HG03432 (cell line): ENCODE data around the gene OSBPL9.
"Not testable (repeated sequence)": the region's sequence is repeated elsewhere in the genome, so short reads cannot be mapped to it uniquely, and the experiment has no call there.

Experiments
- ATAC-seq: cut with Tn5 transposase; IDR thresholded peaks from one replicate; pipeline ENCODE4 v1.9.1; 2021; ENCODE audit warnings: mild to moderate bottlenecking, moderate library complexity; ENCODE audit not compliant: unreplicated experiment

The OSBPL9 gene

DNA sequence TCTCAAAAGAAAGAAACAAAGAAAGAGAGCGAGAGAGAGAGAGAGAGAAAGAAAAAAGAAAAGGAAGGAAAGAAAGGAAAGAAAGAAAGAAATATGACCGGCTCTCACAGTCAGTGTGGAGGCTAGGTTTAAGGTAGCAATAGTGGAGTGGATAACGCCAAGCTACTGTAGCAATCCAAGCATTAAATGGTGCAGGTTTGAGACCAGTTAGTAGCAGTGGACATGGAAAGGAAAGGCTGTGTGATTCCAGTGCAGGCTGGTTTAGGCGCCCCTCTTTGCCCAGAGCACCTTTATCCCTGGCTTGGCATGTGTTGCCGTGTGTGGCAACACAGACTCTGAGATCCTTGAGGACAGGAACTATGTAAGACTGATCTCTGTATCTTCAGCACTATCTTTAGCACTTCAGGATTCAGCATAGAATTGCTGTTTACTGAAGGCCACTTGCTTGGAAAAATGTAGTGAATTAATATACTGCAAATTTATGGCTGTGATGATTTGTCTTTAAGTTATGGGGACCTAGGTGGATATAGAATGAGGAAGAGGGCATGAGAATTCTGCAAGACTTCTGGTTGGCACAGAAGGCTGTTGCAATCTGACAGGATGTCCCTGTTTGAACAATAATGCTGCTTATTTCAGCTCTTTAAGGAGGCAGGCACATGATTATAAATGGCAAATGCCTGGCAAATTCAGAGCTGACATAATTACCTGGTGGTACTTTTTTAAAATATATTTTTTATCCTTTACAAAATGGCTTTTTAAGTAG, 10.8 kb upstream of the OSBPL9 start:
- no peak for ATAC-seq

DNA sequence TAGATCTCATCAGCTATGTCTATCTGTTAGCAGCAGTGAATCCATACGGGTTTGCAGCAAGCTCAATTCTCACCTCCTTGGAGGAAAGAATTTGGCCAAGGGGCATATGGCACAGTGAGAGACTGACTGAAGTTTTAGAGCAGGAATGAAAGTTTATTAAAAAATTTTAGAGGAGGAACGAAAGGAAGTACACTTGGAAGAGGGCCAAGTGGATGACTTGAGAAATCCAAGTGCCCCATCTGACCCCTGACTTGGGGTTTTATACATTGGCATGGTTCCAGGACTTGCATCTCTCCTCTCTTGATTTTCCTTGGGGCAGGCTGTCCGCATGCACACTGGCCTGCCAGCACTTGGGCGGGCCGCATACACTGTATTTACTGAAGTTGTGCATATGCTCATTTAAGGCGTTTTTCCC, 9.2 kb upstream of the OSBPL9 start:
- no peak for ATAC-seq

DNA sequence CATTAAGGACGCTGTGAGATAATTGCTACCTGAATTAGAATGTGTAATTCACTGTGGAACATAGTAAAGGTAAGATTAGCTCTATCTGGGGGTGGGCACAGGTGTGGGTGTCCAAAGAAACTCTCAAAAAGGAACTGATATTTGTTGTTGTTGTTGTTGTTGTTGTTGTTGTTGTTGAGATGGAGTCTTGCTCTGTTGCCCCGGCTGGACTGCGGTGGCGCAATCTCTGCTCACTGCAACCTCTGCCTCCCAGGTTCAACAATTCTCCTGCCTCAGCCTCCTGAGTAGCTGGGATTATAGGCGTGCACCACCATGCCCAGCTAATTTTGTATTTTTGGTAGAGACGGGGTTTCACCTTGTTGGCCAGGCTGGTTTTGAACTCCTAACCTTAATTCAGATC, 6.8 kb upstream of the OSBPL9 start:
- not testable (repeated sequence) for ATAC-seq

DNA sequence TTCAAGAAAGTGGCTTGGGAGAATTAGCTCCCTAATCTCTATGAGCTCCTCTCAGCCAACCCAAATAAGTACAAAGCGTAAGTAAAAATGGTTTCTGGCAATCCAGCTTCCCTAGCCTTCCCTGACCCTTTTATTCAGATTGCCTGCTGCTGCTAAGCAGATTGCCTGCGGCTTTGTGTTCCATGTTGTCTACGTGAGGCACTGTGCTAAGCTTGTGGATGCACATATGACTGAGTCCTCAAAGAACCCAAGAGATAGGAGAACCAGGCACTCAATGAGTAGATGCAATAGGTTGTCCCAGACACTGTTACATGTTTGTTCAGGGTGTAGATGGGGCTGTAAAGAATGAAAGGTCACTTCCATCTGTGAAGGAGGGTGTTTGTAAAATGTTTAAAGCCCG, 6.3 kb upstream of the OSBPL9 start:
- ATAC-seq = no peak

DNA sequence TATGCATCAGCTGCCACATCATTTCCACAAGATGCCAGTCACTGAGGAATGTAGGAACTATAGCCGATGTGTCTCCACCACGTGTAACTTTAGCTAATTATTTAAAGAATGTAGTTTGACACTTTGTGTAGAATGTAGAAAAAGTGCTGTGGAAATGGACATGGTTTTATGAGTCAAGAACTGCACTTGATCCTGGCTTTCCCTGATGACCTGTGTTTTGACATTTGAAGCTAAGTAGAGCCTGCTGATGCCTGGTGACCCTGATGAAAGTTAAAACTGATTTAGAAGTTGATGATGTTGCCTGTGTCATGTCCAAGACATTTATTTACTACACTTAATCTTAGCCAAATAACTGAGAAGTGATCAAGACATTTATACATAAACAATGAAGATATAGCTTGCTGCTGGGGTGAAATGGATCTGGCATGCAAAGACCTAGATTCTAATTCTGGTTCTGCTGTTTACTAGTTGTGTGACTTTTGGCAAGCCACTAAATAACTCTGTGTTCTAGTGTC, 4.4 kb upstream of the OSBPL9 start:
- ATAC-seq = no peak

DNA sequence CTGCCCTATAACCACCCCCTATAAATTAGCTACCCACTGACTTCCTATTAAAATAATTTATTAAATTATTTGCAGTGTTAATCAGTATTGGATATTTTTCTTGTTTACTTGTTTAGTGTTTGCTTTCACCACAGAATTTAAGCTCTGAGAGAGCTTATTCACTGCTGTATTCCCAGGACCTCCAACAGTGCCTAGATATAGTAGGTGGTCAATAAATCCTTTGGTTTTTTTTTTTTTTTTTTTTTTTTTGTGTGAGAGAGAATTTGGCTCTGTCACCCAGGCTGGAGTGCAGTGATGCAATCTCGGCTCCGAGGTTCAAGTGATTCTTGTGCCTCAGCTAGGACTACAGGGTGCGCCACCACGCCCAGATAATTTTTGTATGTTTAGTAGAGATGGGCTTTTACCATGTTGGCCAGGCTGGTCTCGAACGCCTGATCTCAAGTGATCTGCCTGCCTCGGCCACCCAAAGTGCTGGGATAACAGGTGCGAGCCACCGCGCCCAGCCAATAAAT, 1.1 kb upstream of the OSBPL9 start:
- no peak for ATAC-seq

DNA sequence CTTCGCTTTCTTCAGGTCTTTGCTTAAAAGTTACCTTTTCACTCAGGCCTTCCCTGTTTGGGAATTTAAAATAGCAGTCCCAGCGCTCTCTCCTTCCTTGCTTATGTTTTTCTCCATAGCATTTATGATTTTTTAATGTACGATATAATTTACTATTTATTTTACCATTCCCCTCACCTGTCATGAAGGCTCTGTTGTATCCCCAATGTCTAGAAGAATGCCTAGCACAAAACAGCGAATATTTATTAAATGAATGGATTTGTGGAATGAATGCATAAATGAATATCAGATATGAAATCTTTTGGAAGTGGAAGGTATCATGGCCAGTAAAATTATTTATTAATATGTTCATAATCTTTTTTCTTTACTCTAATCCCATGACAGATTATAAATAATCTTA, 402 bp upstream of the OSBPL9 start:
- ATAC-seq = no peak

DNA sequence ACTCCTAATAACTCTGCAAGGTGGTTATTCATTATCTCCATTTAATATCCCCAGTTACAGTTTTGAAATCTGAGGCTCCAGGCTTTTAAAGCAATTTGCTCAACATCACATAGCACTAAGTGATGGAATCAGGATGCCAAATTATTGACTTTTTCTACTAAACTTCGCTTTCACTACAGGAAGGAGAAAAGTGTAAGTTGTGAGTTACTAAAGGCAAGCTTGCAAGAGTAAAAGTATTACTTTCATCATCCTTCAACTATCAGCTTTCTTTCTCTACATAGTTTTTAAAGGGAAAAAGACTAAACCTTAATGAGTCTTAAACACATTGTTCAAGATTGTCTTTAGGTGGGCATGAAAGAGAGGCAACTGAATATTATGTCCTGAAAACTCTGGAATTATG, 1.8 kb downstream of the OSBPL9 start:
- ATAC-seq = no peak

DNA sequence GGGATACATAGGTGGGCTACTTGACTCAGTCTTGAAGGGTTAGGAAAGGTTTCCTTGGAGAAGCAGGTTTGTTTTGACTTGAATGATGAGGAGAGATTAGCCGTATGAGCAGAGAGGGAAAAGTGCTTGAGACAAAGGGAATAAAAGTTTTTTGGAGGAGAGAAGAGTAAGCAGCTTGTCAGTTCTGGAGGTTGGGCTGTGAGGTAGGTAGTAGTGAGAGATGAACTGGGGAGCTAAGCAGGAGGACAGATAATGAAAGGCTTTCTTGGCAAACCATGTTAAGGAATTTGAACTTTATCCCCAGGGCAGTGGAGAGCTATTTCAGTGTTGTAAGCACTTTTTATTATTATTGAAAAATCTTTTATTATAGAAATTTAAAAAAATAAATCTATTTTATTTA, 3.6 kb downstream of the OSBPL9 start:
- ATAC-seq = no peak

DNA sequence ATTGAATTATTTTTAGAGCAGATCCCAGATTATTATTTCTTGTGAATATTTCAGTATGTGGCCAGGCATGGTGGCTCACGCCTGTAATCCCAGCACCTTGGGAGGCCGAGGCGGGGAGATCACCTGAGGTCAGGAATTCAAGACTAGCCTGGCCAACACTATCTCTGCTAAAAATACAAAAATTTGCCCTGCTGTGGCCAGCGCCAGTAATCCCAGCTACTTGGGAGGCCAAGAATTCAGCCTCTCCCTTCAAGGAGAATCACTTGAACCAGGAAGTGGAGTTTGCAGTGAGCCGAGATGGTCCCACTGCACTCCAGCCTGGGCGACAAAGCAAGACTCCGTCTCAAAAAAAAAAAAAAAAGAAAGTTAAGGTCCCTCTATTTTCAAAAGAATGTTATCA, 4.3 kb downstream of the OSBPL9 start:
- ATAC-seq = no peak

DNA sequence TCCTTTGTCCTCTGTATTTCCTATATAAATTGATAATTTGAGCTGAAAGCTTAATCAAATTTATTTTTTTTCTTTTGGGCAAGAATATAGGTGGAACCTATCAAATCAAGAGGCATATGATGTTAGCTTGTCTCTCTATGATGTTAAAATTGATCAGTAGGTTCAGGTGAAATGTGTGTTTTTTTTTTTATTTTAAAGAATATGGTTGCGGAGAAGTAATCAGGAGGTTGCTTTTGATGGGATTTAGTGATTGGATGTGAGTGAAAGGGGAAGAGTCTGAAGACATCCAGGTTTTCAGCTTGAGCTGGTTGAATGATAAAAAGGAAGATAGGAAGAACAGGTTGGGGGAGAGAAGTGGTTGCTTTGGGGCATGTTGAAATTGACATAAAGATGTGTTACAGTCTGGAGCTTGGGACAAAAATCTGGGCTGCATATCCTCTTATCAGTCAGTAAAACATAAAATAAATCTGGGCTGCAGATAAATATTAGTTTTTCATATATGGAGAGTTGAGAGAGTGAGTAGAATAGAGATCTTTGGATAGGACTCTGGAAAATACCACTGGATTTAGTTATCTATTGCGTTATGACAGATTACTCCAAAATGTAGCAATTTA, 5.1 kb downstream of the OSBPL9 start:
- no peak for ATAC-seq

DNA sequence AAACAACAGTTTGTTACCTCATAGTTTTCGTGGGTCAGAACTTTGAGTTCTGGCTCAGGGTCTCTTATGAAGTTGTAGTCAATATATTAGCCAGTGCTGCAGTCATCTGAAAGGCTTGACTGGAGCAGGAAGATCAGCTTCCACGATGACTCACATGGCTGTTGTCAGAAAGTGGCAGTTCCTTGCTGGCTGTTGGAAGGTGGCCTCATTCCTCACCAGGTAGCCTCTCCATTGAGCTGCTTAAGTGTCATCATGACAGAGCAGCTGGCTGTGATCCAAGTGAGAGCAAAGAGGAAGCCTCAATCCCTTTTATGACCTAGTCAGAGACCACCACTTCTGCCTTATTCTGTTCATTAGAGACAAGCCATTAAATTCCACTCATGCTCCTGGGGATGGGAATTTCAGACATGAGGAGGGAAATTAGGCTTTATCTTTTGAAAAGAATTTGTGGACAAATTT, 5.6 kb downstream of the OSBPL9 start:
- no peak for ATAC-seq

DNA sequence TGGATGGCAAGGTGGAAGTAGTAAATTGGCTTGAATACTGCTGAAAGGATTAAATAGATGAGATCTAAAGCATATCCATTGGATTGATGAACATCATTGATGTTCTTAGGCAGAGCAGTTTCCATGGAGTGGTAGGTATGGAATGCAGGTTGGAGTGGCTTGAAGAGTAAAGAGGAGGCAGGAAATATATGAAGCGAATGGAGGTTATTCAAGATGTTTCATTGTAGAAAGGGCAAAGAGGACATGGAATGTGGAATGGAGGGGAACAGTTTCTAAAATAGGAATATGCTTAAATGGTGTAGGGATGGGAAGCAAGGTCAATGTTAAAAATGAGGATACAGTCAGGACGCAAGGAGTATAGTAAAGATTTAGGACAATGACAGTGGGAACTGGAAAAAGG, 6.1 kb downstream of the OSBPL9 start:
- ATAC-seq = no peak

DNA sequence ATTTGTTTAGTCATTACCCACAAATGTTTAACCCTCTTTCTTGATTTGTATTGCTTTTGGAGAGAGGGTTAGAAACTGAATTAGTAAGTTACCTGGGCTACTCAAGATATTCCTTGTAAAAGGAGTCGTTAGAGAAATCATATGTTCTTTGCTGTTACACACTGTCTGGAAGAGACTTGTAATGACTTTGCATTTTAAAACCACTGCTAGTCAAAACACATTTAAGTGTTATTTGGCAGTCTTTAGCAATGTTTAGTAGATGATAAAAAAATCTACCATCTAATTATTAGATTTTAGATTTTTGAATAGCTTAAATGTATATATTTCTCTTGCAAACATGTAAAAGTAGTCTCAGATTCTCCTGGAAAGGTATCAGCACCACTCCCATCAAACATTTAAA, 6.6 kb downstream of the OSBPL9 start:
- ATAC-seq = no peak

DNA sequence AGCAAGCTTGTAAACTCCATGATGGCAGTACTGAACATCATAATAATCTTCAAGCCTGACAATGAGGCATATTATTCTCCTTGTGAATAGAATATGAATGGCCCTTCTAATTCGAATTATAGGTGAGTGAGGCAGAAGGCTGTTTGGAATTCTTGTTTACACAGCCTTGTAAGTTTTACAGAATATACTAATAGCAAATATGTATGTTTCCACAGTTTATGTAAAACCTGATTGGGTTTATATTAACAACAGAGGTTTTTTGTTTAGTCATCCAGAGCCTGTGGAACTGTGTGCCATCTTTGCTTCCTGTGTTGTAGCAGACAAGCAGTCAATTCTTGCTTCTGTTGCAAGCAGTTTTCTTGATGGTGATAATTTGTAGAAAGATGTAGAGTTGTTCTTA, 8.0 kb downstream of the OSBPL9 start:
- ATAC-seq = no peak

DNA sequence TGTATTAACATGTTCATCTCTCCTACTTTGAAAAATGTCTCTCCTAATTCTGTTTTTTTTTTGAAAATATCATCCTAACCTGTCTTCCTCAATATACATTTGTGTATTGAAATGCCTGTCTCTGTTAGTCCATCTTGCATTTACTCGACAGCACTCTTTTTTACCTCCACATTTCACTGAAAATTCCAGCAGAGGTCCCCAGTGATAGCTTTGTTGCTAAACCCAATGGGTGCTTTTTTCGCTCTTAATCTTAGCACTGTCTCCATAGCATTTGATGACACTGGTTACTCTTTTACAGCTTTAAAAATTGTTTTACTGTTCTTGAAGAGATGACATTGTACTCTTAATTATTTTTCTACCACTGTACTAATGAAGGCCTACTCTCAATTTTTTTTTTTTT, 10.8 kb downstream of the OSBPL9 start:
- ATAC-seq = no peak

DNA sequence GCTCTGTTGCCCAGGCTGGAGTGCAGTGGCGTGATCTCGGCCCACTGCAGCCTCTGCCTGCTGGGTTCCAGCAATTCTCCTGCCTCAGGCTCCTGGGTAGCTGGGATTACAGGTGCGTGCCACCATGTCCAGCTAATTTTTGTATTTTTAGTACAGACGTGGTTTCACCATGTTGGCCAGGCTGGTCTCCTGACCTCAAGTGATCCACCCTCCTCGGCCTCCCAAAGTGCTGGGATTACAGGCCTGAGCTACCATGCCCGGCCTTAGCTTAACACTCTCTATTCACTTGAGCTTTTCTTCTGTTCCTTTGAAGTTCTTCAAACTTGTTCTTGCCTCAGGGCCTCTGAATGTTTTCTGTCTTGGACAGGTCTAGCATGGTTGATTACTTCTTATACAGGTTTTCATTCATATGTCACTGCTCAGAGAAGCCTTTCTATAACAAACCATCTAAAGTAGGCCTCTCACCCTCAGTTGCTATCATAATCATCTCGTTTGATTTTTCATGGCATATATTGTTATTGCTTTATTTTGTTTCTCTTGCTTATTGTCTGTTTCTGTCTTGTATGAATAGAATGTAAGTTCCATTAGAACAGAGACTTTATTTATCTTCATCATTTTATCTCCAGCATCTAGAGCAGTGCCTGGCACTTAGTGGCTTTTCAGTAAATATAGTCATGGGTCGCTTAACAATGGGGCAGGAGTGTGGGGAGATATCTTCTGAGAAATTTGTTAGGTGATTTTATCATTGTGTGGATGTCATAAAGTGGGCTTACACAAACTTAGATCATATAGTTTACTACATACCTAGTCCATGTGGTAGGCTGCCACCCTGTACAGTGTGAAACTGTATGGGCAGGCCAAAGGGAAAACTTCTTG, 12.1 kb downstream of the OSBPL9 start:
- ATAC-seq = no peak

DNA sequence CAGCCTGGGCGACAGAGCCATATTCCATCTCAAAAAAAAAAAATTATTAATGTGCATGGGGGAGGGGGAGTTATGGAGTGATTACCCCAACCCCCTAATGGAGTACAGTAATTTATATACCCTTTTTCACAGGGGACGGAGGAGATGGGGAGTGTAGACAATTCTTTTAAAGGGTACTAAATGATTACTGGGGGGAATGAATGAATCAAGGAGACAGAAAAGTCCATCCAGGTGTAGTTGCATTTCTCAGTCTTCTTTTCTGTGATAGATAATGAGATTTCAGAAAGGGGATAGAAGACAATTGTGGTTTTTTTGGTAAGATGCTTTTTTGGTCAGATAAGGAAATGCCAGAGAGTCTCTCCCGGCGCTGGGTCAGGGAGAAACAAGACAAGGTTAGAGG, 13.0 kb downstream of the OSBPL9 start:
- ATAC-seq = no peak

DNA sequence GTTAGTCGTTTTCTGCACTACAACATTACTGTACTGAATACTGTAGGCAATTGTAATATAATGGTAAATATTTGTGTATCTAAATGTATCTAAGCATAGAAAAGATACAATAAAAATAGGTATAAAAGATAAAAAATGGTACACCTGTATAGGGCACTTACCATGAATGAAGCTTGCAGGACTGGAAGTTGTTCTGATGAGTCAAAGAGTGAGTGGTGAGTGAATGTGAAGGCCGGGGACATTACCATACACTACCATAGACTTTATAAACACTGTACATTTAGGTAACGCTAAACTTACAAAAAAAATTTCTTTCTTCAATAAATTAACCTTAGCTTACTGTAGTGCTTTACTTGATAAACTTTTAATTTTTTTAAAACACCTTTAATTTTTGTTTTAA, 13.5 kb downstream of the OSBPL9 start:
- no peak for ATAC-seq

DNA sequence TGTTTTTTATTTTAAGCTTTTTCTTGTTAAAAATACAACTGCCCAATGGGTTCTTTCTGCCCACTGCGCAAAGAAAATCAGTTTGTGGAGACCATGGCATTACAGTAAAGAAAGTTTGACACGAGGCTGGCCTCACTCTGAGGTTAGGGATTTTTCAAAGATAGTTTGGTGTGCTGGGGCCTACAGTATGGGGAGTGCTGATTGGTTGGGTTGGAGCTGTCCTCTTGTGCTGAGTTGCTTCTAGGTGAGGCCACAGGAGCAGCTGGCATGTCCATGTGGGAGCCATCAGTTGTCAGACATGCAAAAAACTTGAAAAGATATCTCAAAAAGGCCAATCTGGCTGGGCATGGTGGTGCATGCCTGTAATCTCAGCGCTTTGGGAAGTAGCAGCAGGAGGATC, 14.0 kb downstream of the OSBPL9 start:
- ATAC-seq = no peak

DNA sequence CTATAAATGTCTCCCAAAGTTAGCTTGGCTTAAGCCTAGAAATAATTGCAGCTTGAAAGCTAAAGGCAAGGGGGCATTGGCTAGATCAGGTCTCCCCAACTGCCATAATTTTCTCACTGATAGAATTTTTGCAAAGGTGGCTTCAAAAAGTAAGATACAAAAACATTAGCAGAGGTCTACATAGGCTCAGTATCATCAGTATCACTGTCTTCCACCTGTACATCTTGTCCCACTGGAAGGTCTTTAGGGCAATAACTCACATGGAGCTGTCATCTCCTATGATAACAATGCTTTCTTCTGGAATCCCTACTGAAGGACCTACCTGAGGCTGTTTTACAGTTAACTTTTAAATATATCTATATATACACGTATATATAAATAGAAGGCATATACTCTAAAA, 14.9 kb downstream of the OSBPL9 start:
- no peak for ATAC-seq
